Activated naive CD4-positive, alpha-beta T cell treated with anti-CD3 and anti-CD28 coated beads, Interleukin-2, amount 50 U/mL, for 16 hours (primary cell): ENCODE results near the gene UNC50.
A peak's percentile ranks its signal among the peaks of the same experiment; 100 is the strongest.

Experiments used
- DNase-seq: peaks from one replicate; pipeline ENCODE4 v3.0.0-alpha.2; 2020

UNC50 gene, protein sequence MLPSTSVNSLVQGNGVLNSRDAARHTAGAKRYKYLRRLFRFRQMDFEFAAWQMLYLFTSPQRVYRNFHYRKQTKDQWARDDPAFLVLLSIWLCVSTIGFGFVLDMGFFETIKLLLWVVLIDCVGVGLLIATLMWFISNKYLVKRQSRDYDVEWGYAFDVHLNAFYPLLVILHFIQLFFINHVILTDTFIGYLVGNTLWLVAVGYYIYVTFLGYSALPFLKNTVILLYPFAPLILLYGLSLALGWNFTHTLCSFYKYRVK

DNA sequence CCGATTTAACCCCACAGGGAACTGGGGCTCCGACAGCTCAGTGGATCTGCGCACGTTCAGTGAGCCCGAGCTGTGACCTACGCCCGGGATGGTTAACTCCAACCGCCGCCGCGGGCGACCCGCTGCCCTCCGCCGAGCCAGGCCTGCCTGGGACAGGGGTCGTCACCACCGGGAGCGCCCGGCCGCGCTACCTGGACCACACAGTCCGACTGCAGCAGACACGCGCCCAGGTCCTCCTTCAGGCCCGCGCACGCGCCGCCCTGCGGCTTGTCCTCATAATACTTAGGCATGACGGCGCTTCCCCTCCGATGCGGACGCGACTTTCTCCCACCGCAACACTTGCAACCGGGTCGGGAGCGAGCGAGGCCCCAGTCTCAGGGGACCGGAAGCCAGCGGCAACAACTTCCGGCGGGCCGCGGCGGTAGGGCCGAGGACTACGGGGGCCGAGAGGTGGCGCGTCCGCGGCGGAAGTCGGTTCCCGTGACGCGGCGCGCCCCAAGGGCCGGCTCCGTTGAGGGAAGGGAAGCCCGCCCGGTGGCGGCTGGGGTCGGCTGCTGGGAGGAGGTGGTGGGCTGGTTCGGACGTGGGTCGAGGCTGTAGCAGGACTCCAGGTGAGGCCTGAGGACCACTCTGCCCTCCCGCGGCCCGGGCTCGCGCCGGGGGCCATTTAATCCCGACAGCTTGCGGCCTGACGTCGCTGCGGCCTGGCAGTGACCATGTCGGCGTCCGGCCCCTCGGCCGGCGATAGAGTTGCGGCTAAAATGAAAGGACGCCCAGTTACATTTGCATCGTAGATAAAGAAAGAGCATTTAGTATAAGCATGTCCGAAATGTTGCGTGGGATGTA, at the start of gene UNC50, which contains the start of gene COA5:
TSS of gene UNC50 (plus strand) at position 474 of the 846 bp plus-strand sequence. CDS start 1,171 bp downstream, outside the sequence.
TSS of gene COA5 (minus strand) at position 397 of the 846 bp plus-strand sequence. CDS start at position 290, 107 bp downstream.
- peak; percentile 93 for DNase-seq

DNA sequence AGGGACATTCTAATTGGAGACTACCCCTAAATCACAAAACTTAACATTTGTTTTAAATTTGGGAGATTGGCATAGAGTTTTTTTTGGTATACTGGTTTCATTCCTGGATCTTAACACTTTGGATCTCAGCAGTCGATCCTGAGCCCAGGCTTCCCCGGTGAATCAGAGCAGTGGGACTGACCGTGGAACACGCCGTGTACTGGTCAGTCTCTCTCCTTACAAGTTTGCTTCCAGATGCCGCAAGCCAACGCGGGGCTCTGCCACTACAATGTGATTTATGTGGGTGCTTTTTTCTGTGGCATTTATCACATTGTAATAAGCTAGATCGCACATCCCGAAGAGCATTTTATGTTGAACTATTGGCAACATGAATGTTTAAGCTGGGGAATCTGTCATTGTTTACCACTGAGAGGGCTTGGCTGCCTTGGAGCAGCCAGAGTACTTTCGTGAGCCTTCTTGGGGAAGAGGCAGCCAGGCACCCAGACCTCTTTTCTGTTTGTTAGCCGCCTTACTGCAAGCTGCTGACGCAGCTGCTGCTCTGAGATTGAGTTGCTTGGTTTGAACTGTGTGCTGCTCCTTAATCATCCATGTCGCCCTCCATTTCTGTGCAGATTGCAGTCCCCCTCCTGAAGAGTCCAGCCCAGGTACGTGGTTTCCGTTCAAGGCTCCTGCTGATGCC, 49.4 kb upstream of the UNC50 start:
- no peak for DNase-seq

DNA sequence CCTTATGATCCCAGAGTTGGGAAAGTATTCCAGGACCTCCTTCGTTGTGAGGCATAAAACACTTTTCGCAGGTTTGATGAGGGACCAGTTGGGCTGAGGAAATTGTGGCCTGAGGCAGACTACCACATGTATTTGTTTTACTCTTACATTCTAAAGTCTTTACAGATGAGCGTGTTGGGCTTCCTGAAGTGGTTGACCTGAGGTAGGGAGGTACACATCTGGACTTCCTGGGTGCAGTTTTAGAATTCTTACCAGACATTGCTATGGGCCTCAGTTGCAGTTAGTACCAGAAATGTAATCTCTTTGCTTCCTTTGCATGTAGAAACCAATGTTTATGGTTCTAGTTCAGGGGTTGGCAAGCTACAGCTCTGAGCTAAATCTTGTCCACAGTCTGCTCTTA, 48.8 kb upstream of the UNC50 start:
- no peak for DNase-seq

DNA sequence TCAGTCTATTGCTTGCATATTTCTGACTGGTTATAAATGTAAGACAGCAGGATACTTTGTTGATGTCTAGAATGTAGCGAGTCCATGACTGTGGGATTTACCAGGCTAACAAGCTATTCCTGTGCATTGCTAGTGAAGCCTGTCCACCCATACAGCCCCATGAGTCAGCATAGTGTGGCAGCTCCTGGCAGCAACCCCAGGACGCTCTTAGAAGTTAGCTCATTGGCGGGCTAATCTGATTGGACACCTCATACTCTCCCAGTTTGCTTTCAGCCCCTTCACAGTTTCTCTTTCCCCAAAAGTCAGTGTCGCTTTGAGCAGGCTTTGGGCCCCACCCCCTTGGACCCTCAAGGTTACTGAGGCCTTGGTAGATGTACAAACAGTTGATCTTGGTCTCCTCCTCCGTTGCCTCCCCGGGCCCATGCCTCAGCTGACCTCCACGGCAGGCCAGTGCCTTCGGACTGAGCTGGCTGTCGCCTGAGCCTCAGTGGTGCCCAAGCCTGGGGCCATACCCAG, 48.1 kb upstream of the UNC50 start:
- no peak for DNase-seq

DNA sequence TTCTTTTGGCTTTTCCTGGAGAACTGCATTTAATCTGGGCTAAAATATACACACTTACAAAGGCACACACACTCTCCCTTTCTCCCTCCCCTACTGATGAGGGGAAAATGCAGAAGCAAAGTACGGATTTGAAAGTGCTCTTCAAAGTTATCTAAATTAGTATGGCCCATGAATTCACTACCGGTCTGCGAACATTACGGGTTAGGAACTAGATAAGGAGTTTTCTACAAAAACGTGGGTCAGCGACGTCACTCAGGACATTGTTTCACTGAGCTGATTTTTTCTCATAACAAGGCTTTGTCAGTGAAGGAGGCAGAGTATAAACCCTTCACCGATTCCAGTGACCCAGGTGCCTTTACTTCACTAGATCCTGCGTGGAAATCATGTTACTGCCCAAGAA, 47.4 kb upstream of the UNC50 start:
- DNase-seq = no peak

DNA sequence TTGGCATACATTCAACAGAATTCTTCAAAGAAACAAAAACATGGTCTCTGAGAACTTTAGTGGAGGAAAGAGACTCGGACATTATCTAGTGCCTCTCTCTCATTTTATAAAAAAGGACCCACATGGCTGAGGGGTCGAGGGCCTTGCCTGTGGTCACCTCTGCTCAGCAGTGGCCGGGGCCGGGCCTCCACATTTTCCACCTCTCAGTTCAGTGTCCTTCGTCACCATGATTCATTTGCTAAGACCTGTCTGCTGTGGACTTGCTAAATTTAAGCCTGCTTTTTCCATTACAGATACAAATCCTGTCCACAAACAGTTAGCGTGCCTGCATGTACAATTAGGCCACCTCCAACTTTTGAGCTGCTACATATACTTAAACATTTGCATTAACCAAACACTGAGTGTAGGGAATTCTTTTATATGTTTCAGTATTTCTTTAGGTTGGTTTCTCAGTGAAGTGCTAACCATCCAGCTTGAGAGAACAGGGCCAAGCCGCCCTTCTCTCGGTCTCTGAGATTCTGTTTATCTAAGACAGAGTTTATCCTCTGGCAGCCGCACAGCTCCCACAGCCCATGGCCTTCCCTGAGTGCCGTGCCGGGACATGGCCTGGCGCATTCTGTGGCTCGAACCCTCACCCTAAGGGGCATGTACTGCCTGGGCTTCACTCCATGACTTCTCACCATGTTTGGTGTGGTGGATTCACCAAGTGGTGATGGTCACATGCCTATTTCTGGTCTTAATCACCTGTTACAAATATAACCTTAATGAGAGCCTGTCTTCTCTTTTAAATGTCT, 46.3 kb upstream of the UNC50 start:
- no peak for DNase-seq

DNA sequence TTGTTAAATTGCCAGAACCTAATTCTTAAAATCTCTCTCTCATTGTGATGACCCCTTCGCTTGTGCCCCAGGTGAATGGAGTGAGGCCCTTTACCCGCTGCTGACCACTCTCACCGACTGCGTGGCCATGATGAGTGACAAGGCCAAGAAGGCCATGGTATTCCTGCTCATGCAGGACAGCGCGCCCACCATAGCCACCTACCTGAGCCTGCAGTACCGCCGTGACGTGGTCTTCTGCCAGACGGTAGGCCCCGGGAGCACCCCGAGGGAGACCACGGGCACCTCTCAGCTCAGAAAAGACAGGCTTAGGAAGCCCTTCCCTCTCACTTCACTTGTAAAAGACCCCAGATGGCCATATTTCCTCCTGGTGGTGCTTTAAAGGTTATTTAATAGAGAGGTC, 45.0 kb upstream of the UNC50 start:
- no peak for DNase-seq

DNA sequence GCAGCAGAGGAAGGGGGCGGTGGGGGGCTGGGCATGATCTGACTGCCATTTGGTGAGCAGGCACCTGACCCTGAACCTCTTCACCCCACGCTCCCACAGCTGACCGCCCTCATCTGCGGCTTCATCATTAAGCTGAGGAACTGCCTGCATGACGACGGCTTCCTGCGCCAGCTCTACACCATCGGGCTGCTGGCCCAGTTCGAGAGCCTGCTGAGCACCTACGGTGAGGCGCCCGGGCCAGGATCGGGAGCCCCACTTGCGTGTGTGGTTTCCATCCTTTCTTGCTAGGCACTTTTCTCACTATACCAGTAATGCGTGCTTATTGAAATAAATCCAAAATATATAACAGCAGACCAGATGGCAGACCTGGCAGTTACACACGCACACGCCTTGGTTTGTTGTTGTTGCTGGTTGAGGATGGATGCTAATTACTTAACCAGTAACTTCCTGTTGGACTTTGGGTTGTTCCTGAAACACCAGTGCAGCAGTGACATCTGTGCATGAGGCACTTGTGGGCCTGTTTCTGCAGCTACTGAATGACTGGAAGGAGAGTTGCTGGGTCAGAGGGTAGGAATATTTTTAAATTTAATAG, 43.8 kb upstream of the UNC50 start:
- no peak for DNase-seq

DNA sequence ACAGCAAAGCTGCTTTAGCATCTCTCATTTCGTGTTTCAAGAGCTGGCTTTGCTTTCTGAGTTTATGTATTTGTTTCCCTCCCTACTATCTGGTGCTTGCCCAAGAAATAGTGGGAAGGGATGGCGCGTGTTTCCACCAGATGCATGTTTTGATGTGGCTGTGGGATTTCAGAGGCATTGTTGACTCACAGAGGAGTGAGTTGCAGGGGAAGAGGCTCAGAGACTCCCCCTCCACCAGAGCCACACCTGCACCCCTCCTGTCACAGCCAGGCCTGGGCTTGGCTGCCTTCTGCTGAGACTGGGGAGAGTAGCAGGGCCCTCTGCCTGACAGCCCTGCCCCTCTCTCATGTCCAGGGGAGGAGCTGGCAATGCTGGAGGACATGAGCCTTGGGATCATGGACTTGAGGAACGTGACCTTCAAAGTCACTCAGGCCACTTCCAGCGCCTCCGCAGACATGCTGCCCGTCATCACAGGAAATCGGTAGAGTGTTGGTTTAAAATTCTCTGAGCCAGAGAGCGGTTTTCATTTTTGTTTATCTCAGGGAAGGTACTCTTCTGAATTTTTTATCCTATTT, 43.0 kb upstream of the UNC50 start:
- DNase-seq = no peak

DNA sequence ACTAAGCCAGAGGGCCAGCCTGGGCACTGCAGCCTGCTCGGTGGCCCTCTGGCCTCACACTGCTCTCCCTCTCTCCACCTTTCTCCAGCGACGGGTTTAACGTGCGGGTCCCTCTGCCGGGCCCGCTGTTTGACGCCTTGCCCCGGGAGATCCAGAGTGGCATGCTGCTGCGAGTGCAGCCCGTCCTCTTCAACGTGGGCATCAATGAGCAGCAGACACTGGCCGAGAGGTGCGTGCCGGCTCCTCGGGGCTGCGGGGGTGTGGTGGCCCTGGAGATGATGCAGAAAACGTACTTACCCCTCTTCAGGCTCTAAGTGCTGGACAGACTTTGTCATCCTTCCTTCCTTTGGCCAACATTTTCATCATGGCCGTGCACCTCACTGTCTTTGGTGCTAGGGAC, 42.4 kb upstream of the UNC50 start:
- no peak for DNase-seq

DNA sequence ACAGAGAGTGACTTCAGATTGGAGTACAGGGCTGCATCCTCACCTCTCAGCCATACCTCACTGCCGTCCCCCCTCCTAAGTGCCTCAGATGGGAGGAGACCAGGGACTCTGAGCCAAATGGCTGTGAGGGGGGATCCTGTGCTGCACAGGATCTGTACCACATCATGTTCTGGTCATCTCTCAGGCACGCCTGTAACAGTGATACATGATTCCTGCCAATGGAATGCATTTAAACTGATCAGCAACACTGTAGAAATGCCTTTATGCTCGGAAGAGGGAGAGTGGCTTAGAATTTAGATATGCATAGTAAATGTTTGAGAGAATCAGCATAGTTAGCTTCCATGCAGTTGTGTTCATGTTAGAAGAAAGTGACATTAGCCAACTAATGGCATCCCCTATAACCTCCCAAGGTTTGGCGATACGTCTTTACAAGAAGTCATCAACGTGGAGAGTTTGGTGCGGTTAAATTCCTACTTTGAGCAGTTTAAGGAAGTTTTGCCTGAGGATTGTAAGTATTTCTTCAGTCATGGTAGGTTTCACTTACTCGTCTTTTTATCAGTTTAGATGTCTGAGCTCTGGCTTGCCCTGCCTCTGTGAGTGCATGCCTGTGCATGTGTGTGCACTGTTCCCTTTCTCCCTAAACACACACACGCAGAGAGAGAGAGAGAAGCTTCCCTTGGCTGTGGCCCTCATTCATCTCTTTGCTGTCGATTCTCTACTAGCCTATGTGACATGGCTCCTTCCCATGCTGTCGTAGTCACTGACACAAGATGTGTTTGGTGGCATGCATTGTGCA, 40.0 kb upstream of the UNC50 start:
- no peak for DNase-seq

DNA sequence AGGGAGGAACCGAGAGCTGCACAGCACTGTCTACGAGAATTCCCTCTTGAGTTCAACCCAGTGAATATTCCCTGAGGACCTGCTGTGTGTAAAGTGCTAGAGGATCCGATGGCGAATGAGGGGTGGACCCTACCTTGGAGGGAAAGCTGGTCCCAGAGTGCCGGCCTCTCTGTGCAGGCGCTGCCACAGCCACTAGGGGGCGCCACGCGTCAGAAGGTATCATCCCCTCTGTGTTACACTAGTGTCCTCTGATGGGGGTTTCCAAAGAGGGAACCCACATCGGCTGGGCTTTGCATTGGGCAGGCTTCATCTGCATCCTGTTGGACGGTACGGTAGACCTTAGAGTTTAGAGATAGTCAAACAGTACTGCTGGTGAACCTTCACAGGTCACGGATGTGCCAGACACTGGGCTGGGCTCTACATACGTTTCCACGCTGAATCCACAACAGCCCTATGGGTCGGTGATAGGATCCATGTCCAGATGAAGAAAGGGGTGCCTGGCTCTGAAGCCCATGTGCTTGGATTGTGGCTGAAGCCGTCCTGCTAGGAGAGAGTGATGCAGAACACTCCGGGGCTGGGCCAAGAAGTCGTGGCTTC, 39.1 kb upstream of the UNC50 start:
- peak; percentile 73 for DNase-seq

DNA sequence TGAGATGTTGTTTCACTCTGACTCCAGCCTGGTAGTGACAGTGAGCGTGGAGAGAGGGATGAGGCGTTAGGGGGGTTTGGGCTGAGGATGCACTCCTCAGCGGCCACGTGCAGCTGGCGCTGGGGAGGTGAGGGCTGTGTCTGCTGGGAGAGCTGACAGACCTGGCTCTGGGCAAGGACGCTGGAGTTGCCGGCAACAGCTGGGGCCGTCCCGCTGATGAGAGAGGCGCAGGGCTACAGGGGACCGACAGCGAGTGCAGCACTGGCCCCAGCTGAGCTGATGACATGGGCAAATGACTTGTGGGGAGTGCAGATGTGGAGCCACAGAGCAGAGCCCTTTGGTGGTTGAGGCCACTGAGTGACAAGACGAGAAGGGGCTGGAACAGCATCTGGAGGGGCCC, 38.5 kb upstream of the UNC50 start:
- DNase-seq = no peak

DNA sequence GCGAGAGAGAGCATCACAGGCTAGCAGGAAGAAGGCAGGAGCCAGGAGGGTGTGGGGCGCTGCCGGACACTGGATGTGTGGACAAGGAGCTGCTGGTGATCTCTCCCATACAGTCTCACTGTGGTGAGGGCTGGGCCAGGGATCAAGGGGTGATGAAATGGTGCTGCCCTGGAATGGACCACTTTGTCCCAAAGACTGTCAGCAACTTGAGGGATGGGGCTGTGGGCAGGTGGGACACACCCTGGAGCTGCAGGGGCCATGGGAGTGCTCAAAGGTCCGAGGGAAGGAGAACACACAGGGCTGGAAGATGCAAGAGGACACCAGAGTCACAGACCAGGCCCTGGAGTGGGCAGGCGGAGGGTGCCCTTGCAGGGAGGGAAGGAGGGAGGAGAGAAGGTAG, 38.0 kb upstream of the UNC50 start:
- DNase-seq = no peak

DNA sequence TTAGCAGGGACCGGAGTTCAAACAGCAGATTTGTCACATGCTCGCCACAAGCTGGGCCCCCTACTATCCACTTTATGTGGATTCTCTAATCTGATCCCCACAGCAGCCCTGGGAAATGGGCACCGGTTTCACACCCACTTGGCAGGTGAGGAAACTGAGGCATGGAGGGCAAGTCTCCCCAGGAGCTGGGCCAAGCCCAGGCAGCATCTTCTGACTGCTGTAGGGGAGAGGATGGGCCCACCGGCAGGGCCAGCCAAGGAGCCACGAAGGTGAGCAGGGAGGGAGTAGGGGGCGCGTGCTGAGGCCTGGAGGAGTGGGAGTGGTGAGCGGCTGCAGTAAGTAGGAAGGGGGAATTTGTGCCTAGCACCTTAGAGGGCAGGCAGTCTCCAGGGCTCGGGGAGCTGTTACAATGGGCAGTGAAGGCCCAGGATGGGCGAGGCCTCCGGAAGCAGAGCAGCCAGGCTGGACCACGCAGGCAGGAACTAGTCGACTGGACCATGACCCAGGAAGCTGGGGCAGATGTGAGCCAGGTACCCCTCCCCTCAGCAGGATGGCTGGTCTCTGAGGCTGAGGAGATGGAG, 37.2 kb upstream of the UNC50 start:
- DNase-seq = no peak

DNA sequence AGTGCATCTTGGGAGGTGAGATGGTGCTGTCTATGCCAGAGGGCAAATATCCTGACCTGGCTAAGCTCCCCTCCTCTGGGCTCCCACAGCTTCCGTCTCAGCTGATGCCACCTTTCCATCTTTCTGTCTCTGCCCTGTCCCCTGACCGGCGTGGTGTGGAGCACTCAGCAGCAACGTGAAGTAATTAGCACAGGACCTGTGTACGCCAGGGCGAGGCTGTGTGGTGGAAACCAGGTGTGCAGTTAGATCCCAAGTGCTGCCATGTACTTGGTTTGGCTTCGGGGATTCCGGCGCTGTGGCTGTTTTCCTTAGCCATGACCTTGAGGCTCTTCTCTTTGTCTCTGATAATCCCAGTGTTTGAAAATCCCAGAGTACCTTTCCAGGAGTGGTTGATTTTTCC, 36.6 kb upstream of the UNC50 start:
- no peak for DNase-seq

DNA sequence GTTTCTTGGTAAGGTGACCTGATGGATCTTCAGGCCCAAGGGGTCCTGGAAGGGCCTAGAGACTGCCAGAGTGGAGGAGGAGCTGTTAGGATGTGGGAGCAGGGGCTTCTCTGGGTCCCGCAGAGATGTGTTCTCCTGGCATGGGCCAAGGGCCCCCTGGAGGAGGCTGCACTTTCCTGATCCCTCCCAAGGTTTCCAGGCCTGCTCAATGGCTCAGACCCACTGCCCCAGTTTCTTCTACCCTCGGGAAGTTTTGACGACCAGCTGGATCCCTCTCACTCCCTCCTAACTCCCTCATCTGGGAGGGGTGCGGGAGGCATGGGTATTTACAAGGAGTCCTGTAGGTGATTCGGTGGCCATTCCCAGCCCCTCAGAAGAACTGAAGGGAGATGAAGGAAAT, 36.2 kb upstream of the UNC50 start:
- no peak for DNase-seq

DNA sequence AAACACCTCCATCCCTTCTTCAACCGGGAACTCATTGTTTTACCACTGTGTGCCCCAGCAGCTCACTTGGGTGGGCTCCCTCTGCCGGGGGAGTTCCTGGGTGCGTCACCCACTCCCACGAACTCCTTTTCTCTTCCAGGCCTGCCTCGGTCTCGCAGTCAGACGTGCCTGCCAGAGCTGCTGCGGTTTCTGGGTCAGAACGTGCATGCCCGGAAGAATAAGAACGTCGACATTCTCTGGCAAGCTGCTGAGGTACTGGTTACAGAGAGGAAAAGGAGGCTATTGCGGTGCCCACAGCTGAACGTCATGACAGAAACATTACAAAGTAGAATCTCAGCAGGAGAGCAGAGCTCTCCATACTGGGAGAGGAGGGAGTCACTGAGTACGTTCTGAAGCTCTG, 35.7 kb upstream of the UNC50 start:
- DNase-seq = no peak

DNA sequence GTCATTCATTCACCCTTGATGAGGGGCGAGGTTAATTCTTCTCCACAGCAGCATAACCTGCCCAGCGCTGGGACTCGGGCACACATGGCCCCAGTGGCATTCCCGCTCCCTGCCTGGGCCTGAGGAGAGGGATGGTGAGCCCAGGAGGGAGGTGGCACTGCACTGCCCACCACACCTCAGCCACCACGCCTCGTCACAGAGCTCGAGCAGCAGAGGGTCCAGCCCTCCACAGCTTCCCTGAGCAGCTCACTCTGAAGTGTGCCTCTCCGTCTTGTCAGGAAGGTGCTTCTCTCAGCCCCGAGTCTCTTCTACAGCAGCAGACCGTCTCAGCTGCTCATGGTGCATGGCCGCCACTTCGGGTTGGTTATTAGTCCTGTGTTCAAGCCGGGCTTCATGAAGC, 35.0 kb upstream of the UNC50 start:
- DNase-seq = no peak

DNA sequence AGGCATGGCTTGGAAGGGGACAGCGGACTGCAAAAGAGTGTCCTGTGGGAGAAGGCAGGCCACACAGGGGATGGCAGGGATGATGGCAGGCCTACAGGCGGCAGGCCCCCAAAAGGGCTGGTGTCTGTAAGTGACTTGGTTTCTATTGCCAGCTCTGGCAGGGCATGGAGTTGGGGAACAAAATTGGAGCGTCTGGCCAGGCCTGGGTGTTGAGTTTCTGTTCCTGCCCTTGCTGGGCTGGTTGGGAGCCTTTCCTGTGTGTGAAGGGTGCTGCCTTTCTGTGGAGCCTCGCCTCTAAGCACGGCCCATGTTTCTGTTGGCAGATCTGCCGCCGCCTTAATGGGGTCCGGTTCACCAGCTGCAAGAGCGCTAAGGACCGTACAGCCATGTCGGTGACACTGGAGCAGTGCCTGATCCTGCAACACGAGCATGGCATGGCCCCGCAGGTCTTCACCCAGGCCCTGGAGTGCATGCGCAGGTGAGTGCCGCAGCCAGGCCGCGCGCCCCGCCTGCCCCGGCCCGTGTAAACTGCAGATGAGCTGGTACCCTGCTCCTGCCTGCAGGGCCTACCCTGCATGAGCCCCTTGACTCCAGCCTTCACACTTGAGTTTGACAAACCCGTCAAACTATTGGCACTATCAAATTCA, 31.6 kb upstream of the UNC50 start:
- no peak for DNase-seq
